GM21526 (cell line): ENCODE data around the gene ZNF175.
"Not testable (repeated sequence)": the region's sequence is repeated elsewhere in the genome, so short reads cannot be mapped to it uniquely, and the experiment has no call there.

Experiments used
- ATAC-seq: cut with Tn5 transposase; IDR thresholded peaks from one replicate; pipeline ENCODE4 v1.9.1; 2021; ENCODE audit warnings: moderate library complexity; ENCODE audit not compliant: unreplicated experiment, low FRiP score

Gene ZNF175

DNA sequence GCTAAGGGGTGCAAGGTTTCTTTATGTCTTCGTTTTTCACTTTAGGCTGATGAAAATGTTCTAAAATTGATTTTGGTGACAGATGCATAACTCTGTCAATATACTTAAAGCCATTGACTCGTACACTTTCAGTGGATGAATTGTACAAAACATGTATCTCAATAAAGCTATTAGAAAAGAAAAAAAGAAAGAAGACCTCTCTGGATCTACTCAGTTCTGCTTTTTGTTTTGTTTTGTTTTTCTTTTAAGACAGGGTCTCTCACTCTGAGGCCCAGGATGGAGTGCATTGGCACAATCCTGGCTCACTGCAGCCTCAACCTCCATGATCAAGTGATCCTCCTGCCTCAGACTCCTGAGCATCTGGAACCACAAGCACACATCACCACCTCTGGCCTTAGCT, 55.6 kb downstream of the ZNF175 start:
- ATAC-seq, result no peak

- no peak for ATAC-seq
Measured at GRCh38 chr19:51627491-51628138, 56.5 kb downstream of the ZNF175 start.

GRCh38 chr19:51628153-51628939, 57.3 kb downstream of the ZNF175 start:
- no peak for ATAC-seq

GRCh38 chr19:51630315-51630714, 59.2 kb downstream of the ZNF175 start, which contains the start of gene SIGLEC5:
TSS of gene SIGLEC5 (minus strand) at chr19:51630401. CDS start at chr19:51630335, 66 bp downstream.
- not testable (repeated sequence) for ATAC-seq

DNA sequence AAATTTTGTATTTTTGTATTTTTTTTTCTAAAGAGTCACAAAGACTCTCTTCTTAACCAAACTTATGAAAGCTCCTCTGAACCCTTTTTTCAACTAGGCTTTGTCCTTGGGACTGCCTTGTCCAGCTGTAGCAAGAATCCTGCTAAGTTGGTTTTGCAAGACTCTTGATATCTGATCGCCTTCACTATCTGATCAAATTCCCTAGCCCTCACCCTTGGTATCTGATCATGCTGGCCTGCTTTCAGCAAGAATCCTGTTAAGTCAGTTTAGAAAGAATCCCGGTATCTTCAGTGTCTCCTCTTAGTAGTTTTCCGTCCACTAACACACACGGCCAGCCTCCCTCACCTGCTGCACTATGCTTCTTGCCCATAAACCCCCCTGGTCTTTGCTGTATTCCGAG, 61.0 kb downstream of the ZNF175 start:
- no peak for ATAC-seq

- no peak for ATAC-seq
Measured at GRCh38 chr19:51637362-51637978, 66.4 kb downstream of the ZNF175 start.

GRCh38 chr19:51639916-51640315, 68.8 kb downstream of the ZNF175 start:
- no peak for ATAC-seq

GRCh38 chr19:51640386-51640785, 69.3 kb downstream of the ZNF175 start:
- ATAC-seq, result no peak

DNA sequence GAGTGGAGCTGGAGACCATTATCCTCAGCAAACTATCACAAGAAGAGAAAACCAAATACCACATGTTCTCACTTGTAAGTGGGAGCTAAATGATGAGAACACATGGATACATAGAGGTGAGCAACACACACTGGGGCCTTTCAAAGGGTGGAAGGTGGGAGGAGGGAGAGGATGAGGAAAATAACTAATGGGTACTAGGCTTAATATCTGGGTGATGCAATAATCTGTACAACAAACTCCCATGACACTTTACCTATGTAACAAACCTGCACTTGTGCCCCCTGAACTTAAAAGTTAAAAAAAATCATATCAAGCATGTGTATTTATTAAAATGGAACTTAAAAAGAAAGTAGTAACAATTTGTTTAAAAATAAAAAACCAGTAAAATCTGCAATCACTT, 70.6 kb downstream of the ZNF175 start:
- ATAC-seq, result no peak
